ENCODE results near the gene ALB.

Gene ALB

DNA sequence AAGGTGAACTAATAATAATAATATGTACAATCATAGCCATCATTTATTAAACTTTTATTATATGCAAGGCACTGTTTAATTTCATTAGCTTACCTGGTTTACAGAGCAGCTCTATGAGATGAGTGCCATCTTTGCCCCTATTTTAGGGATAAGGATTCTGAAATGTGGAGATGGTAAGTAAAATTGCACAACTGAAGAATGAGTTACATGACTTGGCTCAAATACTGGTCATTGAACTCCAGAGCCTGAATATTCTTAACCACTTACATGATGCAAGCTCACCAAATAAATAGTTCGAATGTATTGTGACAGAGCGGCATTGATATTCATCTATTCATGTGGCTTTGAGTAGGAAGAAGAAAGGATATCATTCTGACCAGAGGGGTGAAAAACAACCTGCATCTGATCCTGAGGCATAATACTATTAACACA lies 11.7 kb downstream of the ALB start:
- Histone ChIP-seq H3K9me3 (ENCODE audit: control insufficient read depth in 5 of 5, low read length in 5 of 5) (no peaks in the 10 kb centered on the region), H3K9ac (ENCODE audit: low read length in 5 of 5) (no peak overlapping the region), H3K27ac (ENCODE audit: low read depth, low read length) (no peak overlapping the region), H3K4me3 (ENCODE audit: low read depth in 1 of 5, low read length in 5 of 5) (no peak overlapping the region), H3K27me3 (ENCODE audit: control insufficient read depth in 5 of 5, insufficient read depth in 4 of 5, low read length in 5 of 5) (no peaks in the 10 kb centered on the region), H3K36me3 (ENCODE audit: control insufficient read depth in 5 of 5, insufficient read depth in 5 of 5, low read length in 5 of 5) (peaks cover 0 to 3% (median 0%) of the 10 kb centered on the region in 5 donors), H3K4me1 (ENCODE audit: control insufficient read depth in 5 of 5, insufficient read depth in 5 of 5, low read length in 5 of 5) (no peaks in the 10 kb centered on the region)

DNA sequence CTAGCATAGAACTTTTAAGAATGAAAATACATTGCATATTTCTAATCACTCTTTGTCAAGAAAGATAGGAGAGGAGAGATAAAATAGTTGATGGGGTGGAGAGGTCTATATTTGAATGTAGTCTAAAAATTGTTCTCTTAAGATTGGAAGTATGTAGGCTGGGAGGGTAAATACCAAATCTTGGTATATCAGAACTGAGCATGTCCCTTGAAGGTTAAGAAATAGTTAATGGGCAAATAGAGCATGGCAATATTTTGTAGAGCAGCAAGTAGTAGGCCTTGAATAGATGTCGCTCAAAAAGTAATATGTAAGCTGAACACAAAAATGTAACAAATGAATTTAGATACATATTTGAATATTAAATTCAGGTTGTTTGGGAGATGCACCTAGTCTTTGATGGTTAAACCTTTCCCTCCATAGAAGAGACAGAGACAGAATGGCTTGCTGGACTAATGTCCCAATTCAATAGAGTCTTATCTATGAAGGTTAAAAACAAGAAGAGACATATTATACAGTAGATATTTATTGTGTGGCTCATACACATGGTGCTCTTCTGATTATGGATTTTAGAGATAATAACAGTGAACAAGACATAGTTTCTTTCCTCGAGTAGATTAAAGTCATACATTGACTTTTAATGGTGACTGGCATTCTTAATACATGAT lies 12.5 kb downstream of the ALB start:
- Histone ChIP-seq H3K4me1 (ENCODE audit: control insufficient read depth in 5 of 5, insufficient read depth in 5 of 5, low read length in 5 of 5) (no peaks in the 10 kb centered on the region), H3K27me3 (ENCODE audit: control insufficient read depth in 5 of 5, insufficient read depth in 4 of 5, low read length in 5 of 5) (no peaks in the 10 kb centered on the region), H3K4me3 (ENCODE audit: low read depth in 1 of 5, low read length in 5 of 5) (no peak overlapping the region), H3K36me3 (ENCODE audit: control insufficient read depth in 5 of 5, insufficient read depth in 5 of 5, low read length in 5 of 5) (peaks cover 0 to 3% (median 0%) of the 10 kb centered on the region in 5 donors), H3K9me3 (ENCODE audit: control insufficient read depth in 5 of 5, low read length in 5 of 5) (no peaks in the 10 kb centered on the region), H3K9ac (ENCODE audit: low read length in 5 of 5) (no peak overlapping the region), H3K27ac (ENCODE audit: low read depth, low read length) (no peak overlapping the region)

DNA sequence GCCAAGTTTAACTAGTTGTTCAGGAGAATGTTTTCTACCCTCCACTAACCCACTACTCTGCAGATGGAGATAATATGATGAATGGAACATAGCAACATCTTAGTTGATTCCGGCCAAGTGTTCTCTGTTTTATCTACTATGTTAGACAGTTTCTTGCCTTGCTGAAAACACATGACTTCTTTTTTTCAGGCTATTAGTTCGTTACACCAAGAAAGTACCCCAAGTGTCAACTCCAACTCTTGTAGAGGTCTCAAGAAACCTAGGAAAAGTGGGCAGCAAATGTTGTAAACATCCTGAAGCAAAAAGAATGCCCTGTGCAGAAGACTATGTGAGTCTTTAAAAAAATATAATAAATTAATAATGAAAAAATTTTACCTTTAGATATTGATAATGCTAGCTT lies 13.3 kb downstream of the ALB start:
- no peak overlapping the region for H3K27ac ChIP-seq (ENCODE audit: low read depth, low read length)
- H3K4me1 ChIP-seq (ENCODE audit: control insufficient read depth in 5 of 5, insufficient read depth in 5 of 5, low read length in 5 of 5) = no peaks in the 10 kb centered on the region
- no peaks in the 10 kb centered on the region for H3K27me3 ChIP-seq (ENCODE audit: control insufficient read depth in 5 of 5, insufficient read depth in 4 of 5, low read length in 5 of 5)
- no peak overlapping the region for H3K9ac ChIP-seq (ENCODE audit: low read length in 5 of 5)
- peaks cover 0 to 3% (median 0%) of the 10 kb centered on the region in 5 donors for H3K36me3 ChIP-seq (ENCODE audit: control insufficient read depth in 5 of 5, insufficient read depth in 5 of 5, low read length in 5 of 5)
- no peaks in the 10 kb centered on the region for H3K9me3 ChIP-seq (ENCODE audit: control insufficient read depth in 5 of 5, low read length in 5 of 5)
- no peak overlapping the region for H3K4me3 ChIP-seq (ENCODE audit: low read depth in 1 of 5, low read length in 5 of 5)

DNA sequence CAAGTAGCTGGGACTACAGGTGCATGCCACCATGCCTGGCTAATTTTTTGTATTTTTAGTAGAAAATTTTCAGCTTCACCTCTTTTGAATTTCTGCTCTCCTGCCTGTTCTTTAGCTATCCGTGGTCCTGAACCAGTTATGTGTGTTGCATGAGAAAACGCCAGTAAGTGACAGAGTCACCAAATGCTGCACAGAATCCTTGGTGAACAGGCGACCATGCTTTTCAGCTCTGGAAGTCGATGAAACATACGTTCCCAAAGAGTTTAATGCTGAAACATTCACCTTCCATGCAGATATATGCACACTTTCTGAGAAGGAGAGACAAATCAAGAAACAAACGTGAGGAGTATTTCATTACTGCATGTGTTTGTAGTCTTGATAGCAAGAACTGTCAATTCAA lies 13.9 kb downstream of the ALB start:
- Histone ChIP-seq H3K9ac (ENCODE audit: low read length in 5 of 5) (no peak overlapping the region), H3K4me3 (ENCODE audit: low read depth in 1 of 5, low read length in 5 of 5) (no peak overlapping the region), H3K27ac (ENCODE audit: low read depth, low read length) (no peak overlapping the region), H3K36me3 (ENCODE audit: control insufficient read depth in 5 of 5, insufficient read depth in 5 of 5, low read length in 5 of 5) (peaks cover 0 to 3% (median 0%) of the 10 kb centered on the region in 5 donors), H3K27me3 (ENCODE audit: control insufficient read depth in 5 of 5, insufficient read depth in 4 of 5, low read length in 5 of 5) (no peaks in the 10 kb centered on the region), H3K4me1 (ENCODE audit: control insufficient read depth in 5 of 5, insufficient read depth in 5 of 5, low read length in 5 of 5) (no peaks in the 10 kb centered on the region), H3K9me3 (ENCODE audit: control insufficient read depth in 5 of 5, low read length in 5 of 5) (no peaks in the 10 kb centered on the region)

DNA sequence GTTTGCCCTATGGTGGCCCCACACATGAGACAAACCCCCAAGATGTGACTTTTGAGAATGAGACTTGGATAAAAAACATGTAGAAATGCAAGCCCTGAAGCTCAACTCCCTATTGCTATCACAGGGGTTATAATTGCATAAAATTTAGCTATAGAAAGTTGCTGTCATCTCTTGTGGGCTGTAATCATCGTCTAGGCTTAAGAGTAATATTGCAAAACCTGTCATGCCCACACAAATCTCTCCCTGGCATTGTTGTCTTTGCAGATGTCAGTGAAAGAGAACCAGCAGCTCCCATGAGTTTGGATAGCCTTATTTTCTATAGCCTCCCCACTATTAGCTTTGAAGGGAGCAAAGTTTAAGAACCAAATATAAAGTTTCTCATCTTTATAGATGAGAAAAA lies 14.6 kb downstream of the ALB start:
- no peak overlapping the region for H3K4me3 ChIP-seq (ENCODE audit: low read depth in 1 of 5, low read length in 5 of 5)
- no peaks in the 10 kb centered on the region for H3K4me1 ChIP-seq (ENCODE audit: control insufficient read depth in 5 of 5, insufficient read depth in 5 of 5, low read length in 5 of 5)
- H3K9ac ChIP-seq (ENCODE audit: low read length in 5 of 5) = no peak overlapping the region
- peaks cover 0 to 3% (median 0%) of the 10 kb centered on the region in 5 donors for H3K36me3 ChIP-seq (ENCODE audit: control insufficient read depth in 5 of 5, insufficient read depth in 5 of 5, low read length in 5 of 5)
- no peaks in the 10 kb centered on the region for H3K9me3 ChIP-seq (ENCODE audit: control insufficient read depth in 5 of 5, low read length in 5 of 5)
- no peak overlapping the region for H3K27ac ChIP-seq (ENCODE audit: low read depth, low read length)
- no peaks in the 10 kb centered on the region for H3K27me3 ChIP-seq (ENCODE audit: control insufficient read depth in 5 of 5, insufficient read depth in 4 of 5, low read length in 5 of 5)

DNA sequence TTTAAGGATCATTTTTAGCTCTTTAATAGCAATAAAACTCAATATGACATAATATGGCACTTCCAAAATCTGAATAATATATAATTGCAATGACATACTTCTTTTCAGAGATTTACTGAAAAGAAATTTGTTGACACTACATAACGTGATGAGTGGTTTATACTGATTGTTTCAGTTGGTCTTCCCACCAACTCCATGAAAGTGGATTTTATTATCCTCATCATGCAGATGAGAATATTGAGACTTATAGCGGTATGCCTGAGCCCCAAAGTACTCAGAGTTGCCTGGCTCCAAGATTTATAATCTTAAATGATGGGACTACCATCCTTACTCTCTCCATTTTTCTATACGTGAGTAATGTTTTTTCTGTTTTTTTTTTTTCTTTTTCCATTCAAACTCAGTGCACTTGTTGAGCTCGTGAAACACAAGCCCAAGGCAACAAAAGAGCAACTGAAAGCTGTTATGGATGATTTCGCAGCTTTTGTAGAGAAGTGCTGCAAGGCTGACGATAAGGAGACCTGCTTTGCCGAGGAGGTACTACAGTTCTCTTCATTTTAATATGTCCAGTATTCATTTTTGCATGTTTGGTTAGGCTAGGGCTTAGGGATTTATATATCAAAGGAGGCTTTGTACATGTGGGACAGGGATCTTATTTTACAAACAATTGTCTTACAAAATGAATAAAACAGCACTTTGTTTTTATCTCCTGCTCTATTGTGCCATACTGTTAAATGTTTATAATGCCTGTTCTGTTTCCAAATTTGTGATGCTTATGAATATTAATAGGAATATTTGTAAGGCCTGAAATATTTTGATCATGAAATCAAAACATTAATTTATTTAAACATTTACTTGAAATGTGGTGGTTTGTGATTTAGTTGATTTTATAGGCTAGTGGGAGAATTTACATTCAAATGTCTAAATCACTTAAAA lies 15.3 kb downstream of the ALB start:
- no peak overlapping the region for H3K4me3 ChIP-seq (ENCODE audit: low read depth in 1 of 5, low read length in 5 of 5)
- H3K9me3 ChIP-seq (ENCODE audit: control insufficient read depth in 5 of 5, low read length in 5 of 5) = no peaks in the 10 kb centered on the region
- no peak overlapping the region for H3K27ac ChIP-seq (ENCODE audit: low read depth, low read length)
- H3K9ac ChIP-seq (ENCODE audit: low read length in 5 of 5) = no peak overlapping the region
- no peaks in the 10 kb centered on the region for H3K27me3 ChIP-seq (ENCODE audit: control insufficient read depth in 5 of 5, insufficient read depth in 4 of 5, low read length in 5 of 5)
- no peaks in the 10 kb centered on the region for H3K4me1 ChIP-seq (ENCODE audit: control insufficient read depth in 5 of 5, insufficient read depth in 5 of 5, low read length in 5 of 5)
- H3K36me3 ChIP-seq (ENCODE audit: control insufficient read depth in 5 of 5, insufficient read depth in 5 of 5, low read length in 5 of 5) = peaks cover 0 to 3% (median 0%) of the 10 kb centered on the region in 5 donors

DNA sequence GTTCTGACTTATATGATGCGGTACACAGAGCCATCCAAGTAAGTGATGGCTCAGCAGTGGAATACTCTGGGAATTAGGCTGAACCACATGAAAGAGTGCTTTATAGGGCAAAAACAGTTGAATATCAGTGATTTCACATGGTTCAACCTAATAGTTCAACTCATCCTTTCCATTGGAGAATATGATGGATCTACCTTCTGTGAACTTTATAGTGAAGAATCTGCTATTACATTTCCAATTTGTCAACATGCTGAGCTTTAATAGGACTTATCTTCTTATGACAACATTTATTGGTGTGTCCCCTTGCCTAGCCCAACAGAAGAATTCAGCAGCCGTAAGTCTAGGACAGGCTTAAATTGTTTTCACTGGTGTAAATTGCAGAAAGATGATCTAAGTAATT lies 16.5 kb downstream of the ALB start:
- H3K36me3 ChIP-seq (ENCODE audit: control insufficient read depth in 5 of 5, insufficient read depth in 5 of 5, low read length in 5 of 5) = peaks cover 0 to 3% (median 0%) of the 10 kb centered on the region in 5 donors
- no peak overlapping the region for H3K27ac ChIP-seq (ENCODE audit: low read depth, low read length)
- H3K9me3 ChIP-seq (ENCODE audit: control insufficient read depth in 5 of 5, low read length in 5 of 5) = no peaks in the 10 kb centered on the region
- no peak overlapping the region for H3K4me3 ChIP-seq (ENCODE audit: low read depth in 1 of 5, low read length in 5 of 5)
- no peaks in the 10 kb centered on the region for H3K27me3 ChIP-seq (ENCODE audit: control insufficient read depth in 5 of 5, insufficient read depth in 4 of 5, low read length in 5 of 5)
- H3K9ac ChIP-seq (ENCODE audit: low read length in 5 of 5) = no peak overlapping the region
- no peaks in the 10 kb centered on the region for H3K4me1 ChIP-seq (ENCODE audit: control insufficient read depth in 5 of 5, insufficient read depth in 5 of 5, low read length in 5 of 5)

DNA sequence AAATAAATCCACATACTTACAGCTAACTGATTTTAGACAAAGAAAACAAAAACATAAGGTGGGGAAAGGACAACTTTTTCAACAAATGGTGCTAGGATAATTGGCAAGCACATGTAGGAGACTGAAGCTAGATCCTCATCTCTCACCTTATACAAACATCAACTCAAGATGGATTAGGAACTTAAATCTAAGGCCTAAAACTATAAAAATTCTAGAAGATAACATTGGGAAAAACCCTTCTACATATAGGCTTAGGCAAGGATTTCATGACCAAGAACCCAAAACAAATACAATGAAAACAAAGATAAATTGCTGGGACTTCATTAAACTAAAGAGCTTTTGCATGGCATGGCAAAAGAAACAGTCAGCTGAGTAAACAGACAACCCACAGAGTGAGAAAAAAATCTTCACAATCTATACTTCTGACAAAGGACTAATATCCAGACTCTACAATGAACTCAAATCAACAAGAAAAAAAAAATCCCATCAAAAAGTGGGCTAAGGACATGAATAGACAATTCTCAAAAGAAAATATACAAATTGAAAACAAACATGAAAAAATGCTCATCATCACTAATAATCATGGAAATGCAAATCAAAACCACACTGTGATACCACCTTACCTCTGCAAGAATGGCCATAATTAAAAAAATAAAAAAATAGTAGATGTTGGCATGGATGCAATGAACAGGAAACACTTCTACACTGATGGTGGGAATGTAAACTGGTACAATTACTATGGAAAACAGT lies 17.8 kb downstream of the ALB start:
- Histone ChIP-seq H3K9ac (ENCODE audit: low read length in 5 of 5) (no peak overlapping the region), H3K36me3 (ENCODE audit: control insufficient read depth in 5 of 5, insufficient read depth in 5 of 5, low read length in 5 of 5) (peaks cover 0 to 3% (median 0%) of the 10 kb centered on the region in 5 donors), H3K4me3 (ENCODE audit: low read depth in 1 of 5, low read length in 5 of 5) (no peak overlapping the region), H3K27me3 (ENCODE audit: control insufficient read depth in 5 of 5, insufficient read depth in 4 of 5, low read length in 5 of 5) (no peaks in the 10 kb centered on the region), H3K4me1 (ENCODE audit: control insufficient read depth in 5 of 5, insufficient read depth in 5 of 5, low read length in 5 of 5) (no peaks in the 10 kb centered on the region), H3K9me3 (ENCODE audit: control insufficient read depth in 5 of 5, low read length in 5 of 5) (no peaks in the 10 kb centered on the region), H3K27ac (ENCODE audit: low read depth, low read length) (no peak overlapping the region)

DNA sequence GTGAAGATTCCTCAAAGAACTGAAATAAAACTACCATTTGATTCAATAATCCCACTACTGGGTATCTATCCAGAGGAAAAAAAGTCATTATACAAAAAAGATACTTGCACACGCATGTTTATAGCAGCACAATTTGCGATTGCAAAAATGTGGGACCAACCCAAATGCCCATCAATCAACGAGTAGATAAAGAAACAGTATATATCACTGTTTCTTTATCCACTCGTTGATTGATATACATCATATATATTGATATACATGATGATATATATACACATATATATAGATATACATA lies 18.3 kb downstream of the ALB start:
- H3K9ac ChIP-seq (ENCODE audit: low read length in 5 of 5) = no peak overlapping the region
- H3K27ac ChIP-seq (ENCODE audit: low read depth, low read length) = no peak overlapping the region
- peaks cover 0 to 3% (median 0%) of the 10 kb centered on the region in 5 donors for H3K36me3 ChIP-seq (ENCODE audit: control insufficient read depth in 5 of 5, insufficient read depth in 5 of 5, low read length in 5 of 5)
- no peak overlapping the region for H3K4me3 ChIP-seq (ENCODE audit: low read depth in 1 of 5, low read length in 5 of 5)
- no peaks in the 10 kb centered on the region for H3K4me1 ChIP-seq (ENCODE audit: control insufficient read depth in 5 of 5, insufficient read depth in 5 of 5, low read length in 5 of 5)
- H3K9me3 ChIP-seq (ENCODE audit: control insufficient read depth in 5 of 5, low read length in 5 of 5) = no peaks in the 10 kb centered on the region
- H3K27me3 ChIP-seq (ENCODE audit: control insufficient read depth in 5 of 5, insufficient read depth in 4 of 5, low read length in 5 of 5) = no peaks in the 10 kb centered on the region

DNA sequence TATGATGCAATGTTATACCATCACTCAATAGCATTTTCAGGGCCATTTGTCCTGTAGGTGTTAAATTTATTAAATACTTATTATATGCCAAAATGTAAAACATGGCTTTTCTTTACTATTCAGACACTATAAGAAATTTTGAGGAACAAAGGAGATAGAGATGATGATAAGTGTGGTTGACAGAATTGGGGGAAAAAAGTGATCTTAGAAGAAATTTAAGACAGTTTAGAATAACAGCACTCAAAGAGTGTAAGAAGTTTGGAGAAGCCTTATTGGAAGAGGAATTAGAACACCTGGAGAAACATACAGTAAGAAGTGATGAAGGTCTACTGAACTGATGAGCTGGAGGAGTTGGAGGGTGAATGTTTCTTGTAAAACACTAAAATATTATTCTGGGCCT lies 19.1 kb downstream of the ALB start:
- H3K4me1 ChIP-seq (ENCODE audit: control insufficient read depth in 5 of 5, insufficient read depth in 5 of 5, low read length in 5 of 5) = no peaks in the 10 kb centered on the region
- no peak overlapping the region for H3K27ac ChIP-seq (ENCODE audit: low read depth, low read length)
- peaks cover 0 to 3% (median 0%) of the 10 kb centered on the region in 5 donors for H3K36me3 ChIP-seq (ENCODE audit: control insufficient read depth in 5 of 5, insufficient read depth in 5 of 5, low read length in 5 of 5)
- no peak overlapping the region for H3K9ac ChIP-seq (ENCODE audit: low read length in 5 of 5)
- H3K4me3 ChIP-seq (ENCODE audit: low read depth in 1 of 5, low read length in 5 of 5) = no peak overlapping the region
- H3K27me3 ChIP-seq (ENCODE audit: control insufficient read depth in 5 of 5, insufficient read depth in 4 of 5, low read length in 5 of 5) = no peaks in the 10 kb centered on the region
- no peaks in the 10 kb centered on the region for H3K9me3 ChIP-seq (ENCODE audit: control insufficient read depth in 5 of 5, low read length in 5 of 5)

All from subcutaneous abdominal adipose tissue (tissue), 5 donors.